GM23338 (cell line): ENCODE data around the gene INTS3. TPM values are rescaled to one million over a fixed set of nuclear protein-coding genes. Genes with fewer than 3 reads are reported as not detected.

Experiments used
- ATAC-seq: fragments of 200-7000 bp; cut with Tn5 transposase; 3 replicates; pipeline ENCODE4 v1.9.1; 2020
- DNase-seq: peaks from one replicate; pipeline ENCODE4 v3.0.0-alpha.2; 2015; ENCODE audit warnings: low spot score
- H2AFZ ChIP-seq: fragments of 200-600 bp; sonication (generic); 2 replicates; pipeline ENCODE4 v1.8.0; 2016; ENCODE audit warnings: antibody characterized with exemption, mild to moderate bottlenecking, moderate library complexity
- H3F3A ChIP-seq: fragments of 200-600 bp; sonication (generic); replicated peaks from 2 replicates; pipeline ENCODE4 v1.8.0; 2017; ENCODE audit warnings: antibody characterized with exemption, mixed run types, low read depth
- H3K27ac ChIP-seq: fragments of 200-600 bp; sonication (generic); 2 replicates; pipeline ENCODE4 v1.6.1; 2016; ENCODE audit warnings: low read depth
- H3K27me3 ChIP-seq: fragments of 200-600 bp; sonication (generic); 2 replicates; pipeline ENCODE4 v1.8.0; 2016; ENCODE audit warnings: mild to moderate bottlenecking, mixed run types, moderate library complexity; ENCODE audit not compliant: insufficient read depth
- H3K36me3 ChIP-seq: fragments of 200-600 bp; sonication (generic); 2 replicates; pipeline ENCODE4 v1.8.0; 2016; ENCODE audit warnings: mild to moderate bottlenecking; ENCODE audit not compliant: insufficient read depth
- H3K4me1 ChIP-seq: fragments of 200-600 bp; sonication (generic); 2 replicates; pipeline ENCODE4 v1.8.0; 2016; ENCODE audit warnings: mild to moderate bottlenecking, moderate library complexity; ENCODE audit not compliant: insufficient read depth
- H3K4me2 ChIP-seq: fragments of 200-600 bp; sonication (generic); 2 replicates; pipeline ENCODE4 v1.7.1; 2017; ENCODE audit warnings: mixed run types
- H3K4me3 ChIP-seq: fragments of 200-600 bp; sonication (generic); 2 replicates; pipeline ENCODE4 v1.6.1; 2016; ENCODE audit warnings: mixed run types
- H3K79me2 ChIP-seq: fragments of 200-600 bp; sonication (generic); replicated peaks from 2 replicates; pipeline ENCODE4 v1.8.0; 2017; ENCODE audit warnings: mild to moderate bottlenecking; ENCODE audit not compliant: insufficient read depth
- H3K9me2 ChIP-seq: fragments of 200-600 bp; sonication (generic); 2 replicates; pipeline ENCODE4 v1.8.0; 2017; ENCODE audit not compliant: insufficient read depth
- H4K20me1 ChIP-seq: fragments of 200-600 bp; sonication (generic); replicated peaks from 2 replicates; pipeline ENCODE4 v1.8.0; 2017; ENCODE audit warnings: mild to moderate bottlenecking; ENCODE audit not compliant: insufficient read depth
- H3K27ac Mint-ChIP-seq: 2 replicates; pipeline ENCODE4 v1.8.0; 2020; ENCODE audit warnings: inconsistent platforms, mild to moderate bottlenecking, moderate library complexity, mixed read lengths
- H3K27me3 Mint-ChIP-seq: 3 replicates; pipeline ENCODE4 v1.8.0; 2022; ENCODE audit warnings: low read depth, mild to moderate bottlenecking, moderate library complexity, mixed read lengths, inconsistent platforms; ENCODE audit not compliant: insufficient read depth, poor library complexity
- H3K36me3 Mint-ChIP-seq: 3 replicates; pipeline ENCODE4 v1.8.0; 2021; ENCODE audit warnings: low read depth, mild to moderate bottlenecking, inconsistent platforms, moderate library complexity, mixed read lengths
- H3K4me1 Mint-ChIP-seq: 3 replicates; pipeline ENCODE4 v1.8.0; 2020; ENCODE audit warnings: mild to moderate bottlenecking, inconsistent platforms, mixed read lengths
- H3K4me3 Mint-ChIP-seq: 3 replicates; pipeline ENCODE4 v1.8.0; 2021; ENCODE audit warnings: moderate library complexity, mild to moderate bottlenecking, inconsistent platforms, mixed read lengths
- H3K9me3 Mint-ChIP-seq: 3 replicates; pipeline ENCODE4 v1.8.0; 2020; ENCODE audit warnings: moderate library complexity, mild to moderate bottlenecking, inconsistent platforms, mixed read lengths
- CREB1 ChIP-seq: fragments of 250-450 bp; sonication (Bioruptor Pico); IDR thresholded peaks from 2 replicates; pipeline ENCODE4 v1.5.0; 2020; ENCODE audit warnings: low read depth, mild to moderate bottlenecking, moderate library complexity
- EZH2 ChIP-seq: fragments of 200-600 bp; sonication (generic); IDR thresholded peaks from one replicate; pipeline ENCODE4 v1.8.0; 2017; ENCODE audit warnings: antibody characterized with exemption, mild to moderate bottlenecking, low read depth; ENCODE audit not compliant: unreplicated experiment
- NANOG ChIP-seq: IDR thresholded peaks from 2 replicates; pipeline ENCODE4 v1.6.1; 2016; ENCODE audit warnings: antibody characterized with exemption, borderline replicate concordance
- POLR2AphosphoS5 ChIP-seq: IDR thresholded peaks from 2 replicates; pipeline ENCODE4 v1.6.1; 2016; ENCODE audit warnings: antibody characterized with exemption, low read depth
- STAT1 ChIP-seq: IDR thresholded peaks from one replicate; pipeline ENCODE4 v1.6.1; 2016; ENCODE audit warnings: antibody characterized with exemption; ENCODE audit not compliant: unreplicated experiment
- polyA plus RNA-seq: library from polyadenylated mRNA; unstranded; fragments of >200 nt; fragmentation: Nextera tagmentation; extraction: Ambion mirVana; gene quantifications from 2 replicates; pipeline ENCODE4 v1.2.1, GENCODE V29; 2016
- total RNA-seq: library from RNA; depleted of rRNA; stranded (reverse); fragments of >200 nt; shearing (Covaris generic); gene quantifications from 2 replicates; pipeline ENCODE4 v1.2.3, GENCODE V29; 2014
- TF ChIP-seq, protein P1 (sequence below): fragments of 250-450 bp; sonication (Bioruptor Pico); IDR thresholded peaks from 2 replicates; pipeline ENCODE4 v1.5.0; 2020; ENCODE audit warnings: mild to moderate bottlenecking, moderate library complexity
- TF ChIP-seq, protein P2 (sequence below): IDR thresholded peaks from 2 replicates; pipeline ENCODE4 v1.6.1; 2016; ENCODE audit warnings: antibody characterized with exemption

Gene INTS3
- total and polyA plus RNA-seq, 2 experiments from 2014 or later = 22.7 to 51.3 TPM

DNA sequence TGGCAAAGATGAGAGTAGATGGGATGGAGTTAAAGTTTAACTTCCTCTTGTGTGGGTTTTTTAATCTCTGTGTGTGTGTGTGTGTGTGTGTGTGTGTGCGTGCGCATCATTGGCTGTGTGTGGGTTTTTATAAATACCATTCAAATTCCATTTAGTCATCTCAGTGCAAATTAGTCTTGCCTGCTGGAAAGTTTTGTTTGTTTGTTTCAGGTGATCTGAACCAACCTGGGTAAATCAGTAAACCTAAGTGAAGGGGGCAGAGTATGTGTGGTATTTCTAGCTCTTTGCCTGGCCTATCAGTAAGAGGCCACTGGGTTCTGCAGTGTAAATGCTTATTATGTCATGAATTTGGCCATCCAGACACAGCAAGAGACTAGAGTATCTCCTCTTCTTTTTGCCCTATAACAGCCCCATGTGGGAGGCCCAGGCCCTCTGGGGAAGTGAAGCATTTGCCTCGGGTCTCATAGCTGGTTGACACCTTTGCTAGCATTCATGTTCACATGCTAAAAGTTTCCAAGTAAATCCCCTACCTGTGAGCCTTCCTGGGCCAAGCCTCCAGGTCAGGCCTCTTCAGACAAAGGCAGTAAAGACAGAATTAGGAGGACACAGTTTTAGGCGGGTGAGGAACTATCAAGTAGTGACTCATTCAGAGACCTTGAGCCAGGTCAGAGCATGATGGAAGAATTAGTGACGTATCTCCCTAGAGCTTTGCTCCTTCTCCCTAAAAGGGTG lies 14.7 kb downstream of the INTS3 start (continued):
- TF ChIP-seq, protein P1, sequence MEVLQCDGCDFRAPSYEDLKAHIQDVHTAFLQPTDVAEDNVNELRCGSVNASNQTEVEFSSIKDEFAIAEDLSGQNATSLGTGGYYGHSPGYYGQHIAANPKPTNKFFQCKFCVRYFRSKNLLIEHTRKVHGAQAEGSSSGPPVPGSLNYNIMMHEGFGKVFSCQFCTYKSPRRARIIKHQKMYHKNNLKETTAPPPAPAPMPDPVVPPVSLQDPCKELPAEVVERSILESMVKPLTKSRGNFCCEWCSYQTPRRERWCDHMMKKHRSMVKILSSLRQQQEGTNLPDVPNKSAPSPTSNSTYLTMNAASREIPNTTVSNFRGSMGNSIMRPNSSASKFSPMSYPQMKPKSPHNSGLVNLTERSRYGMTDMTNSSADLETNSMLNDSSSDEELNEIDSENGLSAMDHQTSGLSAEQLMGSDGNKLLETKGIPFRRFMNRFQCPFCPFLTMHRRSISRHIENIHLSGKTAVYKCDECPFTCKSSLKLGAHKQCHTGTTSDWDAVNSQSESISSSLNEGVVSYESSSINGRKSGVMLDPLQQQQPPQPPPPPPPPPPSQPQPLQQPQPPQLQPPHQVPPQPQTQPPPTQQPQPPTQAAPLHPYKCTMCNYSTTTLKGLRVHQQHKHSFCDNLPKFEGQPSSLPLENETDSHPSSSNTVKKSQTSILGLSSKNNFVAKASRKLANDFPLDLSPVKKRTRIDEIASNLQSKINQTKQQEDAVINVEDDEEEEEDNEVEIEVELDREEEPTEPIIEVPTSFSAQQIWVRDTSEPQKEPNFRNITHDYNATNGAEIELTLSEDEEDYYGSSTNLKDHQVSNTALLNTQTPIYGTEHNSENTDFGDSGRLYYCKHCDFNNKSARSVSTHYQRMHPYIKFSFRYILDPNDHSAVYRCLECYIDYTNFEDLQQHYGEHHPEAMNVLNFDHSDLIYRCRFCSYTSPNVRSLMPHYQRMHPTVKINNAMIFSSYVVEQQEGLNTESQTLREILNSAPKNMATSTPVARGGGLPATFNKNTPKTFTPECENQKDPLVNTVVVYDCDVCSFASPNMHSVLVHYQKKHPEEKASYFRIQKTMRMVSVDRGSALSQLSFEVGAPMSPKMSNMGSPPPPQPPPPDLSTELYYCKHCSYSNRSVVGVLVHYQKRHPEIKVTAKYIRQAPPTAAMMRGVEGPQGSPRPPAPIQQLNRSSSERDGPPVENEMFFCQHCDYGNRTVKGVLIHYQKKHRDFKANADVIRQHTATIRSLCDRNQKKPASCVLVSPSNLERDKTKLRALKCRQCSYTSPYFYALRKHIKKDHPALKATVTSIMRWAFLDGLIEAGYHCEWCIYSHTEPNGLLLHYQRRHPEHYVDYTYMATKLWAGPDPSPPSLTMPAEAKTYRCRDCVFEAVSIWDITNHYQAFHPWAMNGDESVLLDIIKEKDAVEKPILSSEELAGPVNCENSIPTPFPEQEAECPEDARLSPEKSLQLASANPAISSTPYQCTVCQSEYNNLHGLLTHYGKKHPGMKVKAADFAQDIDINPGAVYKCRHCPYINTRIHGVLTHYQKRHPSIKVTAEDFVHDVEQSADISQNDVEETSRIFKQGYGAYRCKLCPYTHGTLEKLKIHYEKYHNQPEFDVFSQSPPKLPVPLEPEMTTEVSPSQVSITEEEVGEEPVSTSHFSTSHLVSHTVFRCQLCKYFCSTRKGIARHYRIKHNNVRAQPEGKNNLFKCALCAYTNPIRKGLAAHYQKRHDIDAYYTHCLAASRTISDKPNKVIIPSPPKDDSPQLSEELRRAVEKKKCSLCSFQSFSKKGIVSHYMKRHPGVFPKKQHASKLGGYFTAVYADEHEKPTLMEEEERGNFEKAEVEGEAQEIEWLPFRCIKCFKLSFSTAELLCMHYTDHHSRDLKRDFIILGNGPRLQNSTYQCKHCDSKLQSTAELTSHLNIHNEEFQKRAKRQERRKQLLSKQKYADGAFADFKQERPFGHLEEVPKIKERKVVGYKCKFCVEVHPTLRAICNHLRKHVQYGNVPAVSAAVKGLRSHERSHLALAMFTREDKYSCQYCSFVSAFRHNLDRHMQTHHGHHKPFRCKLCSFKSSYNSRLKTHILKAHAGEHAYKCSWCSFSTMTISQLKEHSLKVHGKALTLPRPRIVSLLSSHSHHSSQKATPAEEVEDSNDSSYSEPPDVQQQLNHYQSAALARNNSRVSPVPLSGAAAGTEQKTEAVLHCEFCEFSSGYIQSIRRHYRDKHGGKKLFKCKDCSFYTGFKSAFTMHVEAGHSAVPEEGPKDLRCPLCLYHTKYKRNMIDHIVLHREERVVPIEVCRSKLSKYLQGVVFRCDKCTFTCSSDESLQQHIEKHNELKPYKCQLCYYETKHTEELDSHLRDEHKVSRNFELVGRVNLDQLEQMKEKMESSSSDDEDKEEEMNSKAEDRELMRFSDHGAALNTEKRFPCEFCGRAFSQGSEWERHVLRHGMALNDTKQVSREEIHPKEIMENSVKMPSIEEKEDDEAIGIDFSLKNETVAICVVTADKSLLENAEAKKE (CRISPR knock-in tag) = no peak
- TF ChIP-seq, protein P2, sequence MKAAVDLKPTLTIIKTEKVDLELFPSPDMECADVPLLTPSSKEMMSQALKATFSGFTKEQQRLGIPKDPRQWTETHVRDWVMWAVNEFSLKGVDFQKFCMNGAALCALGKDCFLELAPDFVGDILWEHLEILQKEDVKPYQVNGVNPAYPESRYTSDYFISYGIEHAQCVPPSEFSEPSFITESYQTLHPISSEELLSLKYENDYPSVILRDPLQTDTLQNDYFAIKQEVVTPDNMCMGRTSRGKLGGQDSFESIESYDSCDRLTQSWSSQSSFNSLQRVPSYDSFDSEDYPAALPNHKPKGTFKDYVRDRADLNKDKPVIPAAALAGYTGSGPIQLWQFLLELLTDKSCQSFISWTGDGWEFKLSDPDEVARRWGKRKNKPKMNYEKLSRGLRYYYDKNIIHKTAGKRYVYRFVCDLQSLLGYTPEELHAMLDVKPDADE = no peak
- no peak for TF ChIP-seq EZH2

DNA sequence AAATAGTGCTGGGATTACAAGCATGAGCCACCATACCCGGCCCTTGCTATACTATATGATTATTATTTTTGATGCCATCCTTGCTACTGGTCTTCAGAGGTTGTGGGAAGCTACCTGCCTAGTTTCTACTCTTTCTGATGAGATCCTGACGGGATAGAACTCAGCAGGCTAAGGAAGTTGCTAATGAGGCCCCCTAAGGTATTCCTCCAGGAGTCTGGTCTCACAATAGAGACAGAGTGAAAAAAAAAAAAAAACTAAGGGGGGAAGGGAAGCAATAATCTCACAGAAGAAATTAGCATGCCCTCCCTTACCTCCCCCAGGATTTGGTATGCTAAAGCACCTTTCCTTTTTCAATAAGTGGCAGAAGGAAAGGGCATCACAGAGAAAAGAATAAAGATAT lies 17.6 kb downstream of the INTS3 start:
- Mint-ChIP-seq H3K9me3 (no peaks in the 10 kb centered on the region), H3K27ac (peak overlapping the region; percentile 98), H3K27me3 (peaks cover 2% of the 10 kb centered on the region), H3K4me1 (peaks cover 83% of the 10 kb centered on the region), H3K4me3 (peak overlapping the region; percentile 24; the same call in 1 of the 3 replicates), H3K36me3 (peaks cover 92% of the 10 kb centered on the region)
- H3K27me3 ChIP-seq = no peaks in the 10 kb centered on the region
- H3K4me1 ChIP-seq = peaks cover 69% of the 10 kb centered on the region
- peaks cover 21% of the 10 kb centered on the region for H3K36me3 ChIP-seq
- ATAC-seq = peak; percentile 83
- H3K79me2 ChIP-seq = peaks cover 15% of the 10 kb centered on the region
- H3K9me2 ChIP-seq = no peaks in the 10 kb centered on the region
- peak overlapping the region; percentile 69 for H3K4me2 ChIP-seq
- H3F3A ChIP-seq = peaks cover 29% of the 10 kb centered on the region
- no peaks in the 10 kb centered on the region for H4K20me1 ChIP-seq
- peak overlapping the region; percentile 93 for H3K27ac ChIP-seq
- peak overlapping the region; percentile 24 for H3K4me3 ChIP-seq
- DNase-seq = peak; percentile 93
- H2AFZ ChIP-seq = no peak overlapping the region
- TF ChIP-seq NANOG (peak; percentile 65; the same call in 1 of the 2 replicates), STAT1 (no peak), POLR2AphosphoS5 (0 out of 2 replicates have a peak, but pooled peaks have one; percentile 37), CREB1 (CRISPR knock-in tag) (peak; percentile 42; the same call in 1 of the 2 replicates)
- TF ChIP-seq, protein P1 (CRISPR knock-in tag) = peak; percentile 85
